KMS-11 (cell line): ENCODE data around the gene COL23A1.

ENCODE experiments used
- H2AFZ ChIP-seq: fragments of 200-600 bp; sonication (generic); 2 replicates; pipeline ENCODE4 v1.6.1; 2016; ENCODE audit warnings: antibody characterized with exemption, mixed run types, low read depth
- H3K27ac ChIP-seq: fragments of 200-600 bp; sonication (generic); 2 replicates; pipeline ENCODE4 v1.6.1; 2016; ENCODE audit warnings: mild to moderate bottlenecking, mixed run types
- H3K27me3 ChIP-seq: fragments of 200-600 bp; sonication (generic); 2 replicates; pipeline ENCODE4 v1.6.1; 2017; ENCODE audit warnings: mild to moderate bottlenecking, low read depth, mixed run types, moderate library complexity; ENCODE audit not compliant: insufficient read depth
- H3K36me3 ChIP-seq: fragments of 200-600 bp; sonication (generic); 2 replicates; pipeline ENCODE4 v1.6.1; 2017; ENCODE audit warnings: mild to moderate bottlenecking, mixed run types; ENCODE audit not compliant: insufficient read depth
- H3K4me1 ChIP-seq: fragments of 200-600 bp; sonication (generic); 2 replicates; pipeline ENCODE4 v1.6.1; 2016; ENCODE audit warnings: mild to moderate bottlenecking, low read depth, mixed run types; ENCODE audit not compliant: poor library complexity, severe bottlenecking
- H3K4me2 ChIP-seq: fragments of 200-600 bp; sonication (generic); 2 replicates; pipeline ENCODE4 v1.7.0; 2016; ENCODE audit warnings: mild to moderate bottlenecking, mixed run types
- H3K4me3 ChIP-seq: fragments of 200-600 bp; sonication (generic); IDR thresholded peaks from 2 replicates; pipeline ENCODE4 v1.6.1; 2017; ENCODE audit warnings: low read depth, low read length, mixed read lengths; ENCODE audit not compliant: insufficient read depth
- H3K79me2 ChIP-seq: fragments of 200-600 bp; sonication (generic); 2 replicates; pipeline ENCODE4 v1.6.1; 2016; ENCODE audit warnings: low read depth, mixed run types; ENCODE audit not compliant: insufficient read depth
- H3K9ac ChIP-seq: fragments of 200-600 bp; sonication (generic); 2 replicates; pipeline ENCODE4 v1.6.1; 2016; ENCODE audit warnings: mild to moderate bottlenecking, mixed run types
- H4K20me1 ChIP-seq: fragments of 200-600 bp; sonication (generic); 2 replicates; pipeline ENCODE4 v1.6.1; 2016; ENCODE audit warnings: mild to moderate bottlenecking, mixed run types; ENCODE audit not compliant: insufficient read depth
- CTCF ChIP-seq: fragments of 200-600 bp; sonication (generic); conservative IDR thresholded peaks from 2 replicates; pipeline ENCODE4 v1.6.1; 2017; ENCODE audit warnings: low read depth, mild to moderate bottlenecking, antibody characterized with exemption, low read length, moderate library complexity, mixed read lengths

Gene COL23A1

GRCh38 chr5:178438796-178439195, 151.4 kb downstream of the COL23A1 start:
- Histone ChIP-seq H2AFZ (no peak overlapping the region), H3K79me2 (no peaks in the 10 kb centered on the region), H3K36me3 (no peaks in the 10 kb centered on the region), H3K27me3 (no peaks in the 10 kb centered on the region; the same call in 1 of the 2 replicates), H3K4me3 (no peak overlapping the region), H3K4me2 (no peak overlapping the region), H3K9ac (no peak overlapping the region), H3K27ac (no peak overlapping the region), H3K4me1 (no peaks in the 10 kb centered on the region), H4K20me1 (no peaks in the 10 kb centered on the region)
- TF ChIP-seq CTCF: no peak

GRCh38 chr5:178437386-178438075, 152.7 kb downstream of the COL23A1 start:
- H3K79me2 ChIP-seq: no peaks in the 10 kb centered on the region
- H3K27me3 ChIP-seq: no peaks in the 10 kb centered on the region; the same call in 1 of the 2 replicates
- H3K4me3 ChIP-seq: no peak overlapping the region
- no peak for TF ChIP-seq CTCF
- no peak overlapping the region for H3K9ac ChIP-seq
- no peaks in the 10 kb centered on the region for H3K4me1 ChIP-seq
- H3K36me3 ChIP-seq: no peaks in the 10 kb centered on the region
- H3K27ac ChIP-seq: no peak overlapping the region
- no peaks in the 10 kb centered on the region for H4K20me1 ChIP-seq
- no peak overlapping the region for H2AFZ ChIP-seq
- H3K4me2 ChIP-seq: no peak overlapping the region

GRCh38 chr5:178436326-178436940, 153.8 kb downstream of the COL23A1 start:
- Histone ChIP-seq H3K27ac (no peak overlapping the region), H3K36me3 (no peaks in the 10 kb centered on the region), H3K27me3 (no peaks in the 10 kb centered on the region; the same call in 1 of the 2 replicates), H4K20me1 (no peaks in the 10 kb centered on the region), H3K9ac (no peak overlapping the region), H3K79me2 (no peaks in the 10 kb centered on the region), H3K4me1 (no peaks in the 10 kb centered on the region), H3K4me2 (no peak overlapping the region), H2AFZ (no peak overlapping the region), H3K4me3 (no peak overlapping the region)
- TF ChIP-seq CTCF: no peak

GRCh38 chr5:178435321-178436238, 154.6 kb downstream of the COL23A1 start:
- TF ChIP-seq CTCF: no peak
- H2AFZ ChIP-seq: no peak overlapping the region
- H3K27me3 ChIP-seq: no peaks in the 10 kb centered on the region; the same call in 1 of the 2 replicates
- H3K9ac ChIP-seq: no peak overlapping the region
- no peak overlapping the region for H3K4me2 ChIP-seq
- no peaks in the 10 kb centered on the region for H3K4me1 ChIP-seq
- H3K36me3 ChIP-seq: no peaks in the 10 kb centered on the region
- H3K27ac ChIP-seq: no peak overlapping the region
- no peaks in the 10 kb centered on the region for H4K20me1 ChIP-seq
- H3K79me2 ChIP-seq: no peaks in the 10 kb centered on the region
- H3K4me3 ChIP-seq: no peak overlapping the region
